GM13976 (cell line): Measurements from ENCODE around the gene DNAI7.
A peak's percentile ranks its signal among the peaks of the same experiment; 100 is the strongest.

Source experiments
- DNase-seq: peaks from one replicate; pipeline ENCODE4 v3.0.0; 2012; ENCODE audit warnings: low spot score
- CTCF ChIP-seq: IDR thresholded peaks from 2 replicates; pipeline ENCODE4 v1.5.1; 2012; ENCODE audit warnings: borderline replicate concordance, mild to moderate bottlenecking; ENCODE audit not compliant: insufficient read depth; ENCODE audit errors: extremely low read depth, missing control alignments, control extremely low read depth
- in situ Hi-C: fragments of 300-500 bp; cut with MboI; formaldehyde crosslinking; loops from one replicate; pipeline ENCODE4 v1.12.0; 2022; ENCODE audit warnings: low sequenced_read_pairs, mixed read lengths, inconsistent platforms; ENCODE audit not compliant: unreplicated experiment

DNAI7 gene

DNA sequence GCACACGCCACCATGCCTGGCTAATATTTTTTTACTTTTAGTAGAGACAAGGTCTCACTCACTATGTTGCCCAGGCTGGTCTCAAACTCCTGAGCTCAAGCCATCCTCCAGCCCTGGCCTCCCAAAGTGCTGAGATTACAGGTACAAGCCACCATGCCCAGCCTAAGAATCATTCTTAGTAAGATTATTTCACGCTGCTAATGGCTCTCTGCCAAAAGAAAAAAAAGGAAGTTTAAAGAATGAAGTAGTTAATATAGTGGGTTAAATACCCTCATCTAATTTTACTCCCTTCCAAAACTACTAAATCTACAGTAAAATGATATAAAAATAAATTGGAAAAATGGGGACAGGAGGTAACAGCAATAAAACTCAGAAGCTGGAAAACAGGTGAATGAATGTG, 2.6 kb upstream of the DNAI7 start:
- no peak for DNase-seq
- no peak for TF ChIP-seq CTCF
- in situ Hi-C loops, result no loop called here

- peak; percentile 21 for DNase-seq
- TF ChIP-seq CTCF, result no peak
- in situ Hi-C loops, result no loop called here
Observed at GRCh38 chr12:25194722-25195055, 271 bp downstream of the DNAI7 start.

- no peak for TF ChIP-seq CTCF
- no peak for DNase-seq
- in situ Hi-C loops, result no loop called here
Observed at GRCh38 chr12:25194214-25194613, 746 bp downstream of the DNAI7 start.

- no peak for TF ChIP-seq CTCF
- in situ Hi-C loops, result no loop called here
Observed at GRCh38 chr12:25190793-25191192, 4.2 kb downstream of the DNAI7 start.

DNA sequence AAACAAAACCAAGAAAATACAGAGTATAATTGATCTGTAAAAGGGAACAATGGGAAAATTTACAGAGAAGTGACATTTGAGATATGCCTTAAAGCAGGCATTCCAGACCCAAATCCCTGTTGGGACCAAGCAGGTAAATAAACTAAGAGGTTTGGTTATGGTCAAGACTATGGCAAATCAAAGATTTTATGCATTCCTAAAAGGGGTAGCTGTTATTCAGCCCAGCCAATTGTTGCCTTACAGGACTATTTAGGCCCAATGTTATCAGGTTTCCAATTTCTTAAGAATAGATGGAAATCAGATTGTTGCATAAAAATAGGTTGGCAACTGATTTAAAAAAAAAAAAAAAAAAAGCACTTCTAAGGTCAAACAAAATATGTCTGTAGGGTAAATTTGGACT, 5.3 kb downstream of the DNAI7 start:
- no peak for TF ChIP-seq CTCF
- in situ Hi-C loops, result no loop called here
- DNase-seq, result no peak

More at GRCh38 chr12:25190793-25191192, 4.2 kb downstream of the DNAI7 start:
- no peak for DNase-seq

DNA sequence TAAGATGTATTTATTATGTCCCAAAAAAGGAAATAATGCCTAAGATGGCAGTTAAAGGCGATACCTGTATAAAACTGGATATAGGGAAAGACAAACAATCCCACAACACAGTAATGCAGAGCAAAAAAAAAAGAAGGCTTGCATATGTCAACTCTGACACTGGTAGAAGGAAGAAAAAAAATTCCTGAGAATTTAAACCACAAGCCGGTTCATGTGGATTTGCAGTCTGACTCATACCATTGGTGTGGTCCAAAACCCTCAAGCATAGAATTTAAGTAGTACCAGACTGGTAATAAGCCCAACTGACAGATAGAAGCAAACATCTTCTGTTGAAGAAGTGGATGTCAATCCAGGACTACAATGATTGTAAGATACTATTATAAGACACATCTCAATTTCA, 7.2 kb downstream of the DNAI7 start:
- in situ Hi-C loops, result no loop called here
- TF ChIP-seq CTCF, result no peak
- no peak for DNase-seq
